HepG2 (cell line): ENCODE results near the gene HNRNPAB. TPM values are rescaled to one million over a fixed set of nuclear protein-coding genes. Genes with fewer than 3 reads are reported as not detected.

Experiments
- ATAC-seq: fragments of 200-7000 bp; cut with Tn5 transposase; 3 replicates; pipeline ENCODE4 v1.9.1; 2020; ENCODE audit warnings: mild to moderate bottlenecking, moderate library complexity
- BruUV-seq: library from RNA; stranded (reverse); fragments of 400-500 nt; replicated peaks from 2 replicates; lab custom pipeline; 2021; lab: Mats Ljungman, UMichigan
- CTCF ChIA-PET: fragments of 300-600 bp; formaldehyde crosslinking; extraction: SDS; loops from one replicate; lab custom pipeline; 2021; ENCODE audit warnings: low total read pairs, inconsistent platforms, low intra/inter-chr PET ratio; lab: Yijun Ruan, JAX
- POLR2A ChIA-PET: fragments of 350-600 bp; sonication (Branson Sonifier 250); formaldehyde crosslinking; loops from one replicate; lab custom pipeline; 2020; ENCODE audit warnings: antibody characterized with exemption, inconsistent platforms; lab: Yijun Ruan, JAX
- DNase-seq: peaks from one replicate; pipeline ENCODE4 v3.0.0-alpha.2; 2015; ENCODE audit warnings: low spot score
- FAIRE-seq: peaks from 3 replicates; lab custom pipeline; 2011; peaks lifted over from hg19 to GRCh38; lab: Jason Lieb, UNC
- H2AFZ ChIP-seq: one replicate; pipeline ENCODE4 v1.6.1; 2011; ENCODE audit warnings: low read length, inconsistent platforms
- H3K27ac ChIP-seq: fragments of 300-600 bp; 3 replicates; pipeline ENCODE4 v1.8.0; 2011; ENCODE audit warnings: mixed run types, mild to moderate bottlenecking, mixed read lengths, low read length, inconsistent platforms; ENCODE audit not compliant: insufficient read depth; ENCODE audit errors: extremely low read length
- H3K27me3 ChIP-seq, 2 experiments: fragments of 200-600 bp in 1 of 2; 2 replicates in 1 of 2; 3 replicates in 1 of 2; pipeline versions ENCODE4 v1.6.0 to v1.8.0; 2011; ENCODE audit warnings: low read length in 2 of 2, mild to moderate bottlenecking in 2 of 2, moderate library complexity in 2 of 2, inconsistent platforms in 1 of 2; ENCODE audit not compliant: insufficient read depth in 2 of 2, control insufficient read depth in 1 of 2
- H3K36me3 ChIP-seq, 2 experiments: fragments of 200-600 bp in 1 of 2; replicated peaks in 1 of 2; 2 replicates in 1 of 2; 3 replicates in 1 of 2; pipeline versions ENCODE4 v1.5.1 to v1.8.0; 2011; ENCODE audit warnings: low read length in 2 of 2, inconsistent platforms in 1 of 2; ENCODE audit not compliant: insufficient read depth in 2 of 2, control insufficient read depth in 1 of 2
- H3K4me1 ChIP-seq: 2 replicates; pipeline ENCODE4 v1.5.1; 2012; ENCODE audit warnings: low read length, inconsistent platforms; ENCODE audit not compliant: insufficient read depth
- H3K4me2 ChIP-seq: 2 replicates; pipeline ENCODE4 v1.6.0; 2011; ENCODE audit warnings: low read depth, low read length, inconsistent platforms
- H3K4me3 ChIP-seq, 3 experiments: fragments of 200-600 bp in 1 of 3; sonication (generic), shearing (Covaris generic) in 1 of 3; replicated peaks in 1 of 3; 2 replicates each; pipeline ENCODE4 v1.5.1; 2011 to 2016; ENCODE audit warnings: low read length in 3 of 3, inconsistent platforms in 2 of 3, low read depth in 2 of 3, mild to moderate bottlenecking in 2 of 3, control low read depth in 1 of 3, mixed read lengths in 1 of 3; ENCODE audit not compliant: insufficient read depth in 1 of 3
- H3K79me2 ChIP-seq: one replicate; pipeline ENCODE4 v1.6.1; 2011; ENCODE audit warnings: low read length, inconsistent platforms; ENCODE audit not compliant: insufficient read depth
- H3K9ac ChIP-seq: 2 replicates; pipeline ENCODE4 v1.6.0; 2011; ENCODE audit warnings: mild to moderate bottlenecking, low read depth, low read length, inconsistent platforms; ENCODE audit not compliant: insufficient read depth
- H3K9me3 ChIP-seq: 2 replicates; pipeline ENCODE4 v1.5.1; 2012; ENCODE audit warnings: mild to moderate bottlenecking, low read length
- H4K20me1 ChIP-seq: 2 replicates; pipeline ENCODE4 v1.6.0; 2011; ENCODE audit warnings: inconsistent platforms, mild to moderate bottlenecking, low read length, moderate library complexity; ENCODE audit not compliant: insufficient read depth
- AGO1 ChIP-seq: fragments of 200-400 bp; formaldehyde crosslinking; IDR thresholded peaks from 2 replicates; pipeline ENCODE4 v1.6.1; 2017; ENCODE audit warnings: mild to moderate bottlenecking, low read depth, low read length, moderate library complexity; ENCODE audit not compliant: poor library complexity, severe bottlenecking
- BCL6 ChIP-seq: IDR thresholded peaks from 2 replicates; pipeline ENCODE4 v1.6.1; 2016; ENCODE audit warnings: missing genetic modification reagents, missing compliant biosample characterization
- GFI1 ChIP-seq: sonication (generic); formaldehyde crosslinking; IDR thresholded peaks from 2 replicates; pipeline ENCODE4 v1.5.0; 2020; ENCODE audit warnings: missing genetic modification reagents, mild to moderate bottlenecking, borderline replicate concordance
- GMEB2 ChIP-seq: IDR thresholded peaks from 2 replicates; pipeline ENCODE4 v1.6.1; 2016; ENCODE audit warnings: missing biosample characterization, missing genetic modification reagents, low read depth
- HMG20A ChIP-seq: IDR thresholded peaks from 2 replicates; pipeline ENCODE4 v1.6.1; 2016; ENCODE audit warnings: borderline replicate concordance
- RELA ChIP-seq: sonication (generic); formaldehyde crosslinking; IDR thresholded peaks from 2 replicates; pipeline ENCODE4 v1.4.0; 2020; ENCODE audit warnings: missing genetic modification reagents
- SP140L ChIP-seq: sonication (generic); formaldehyde crosslinking; IDR thresholded peaks from 2 replicates; pipeline ENCODE4 v1.4.0; 2020; ENCODE audit warnings: missing genetic modification reagents, borderline replicate concordance
- SRY ChIP-seq: sonication (generic); formaldehyde crosslinking; IDR thresholded peaks from 2 replicates; pipeline ENCODE4 v1.8.0; 2022; ENCODE audit warnings: mild to moderate bottlenecking, missing genetic modification reagents
- ZNF441 ChIP-seq: sonication (generic); formaldehyde crosslinking; IDR thresholded peaks from 2 replicates; pipeline ENCODE4 v1.7.0; 2021; ENCODE audit warnings: missing genetic modification reagents, borderline replicate concordance
- ZNF558 ChIP-seq: sonication (generic); formaldehyde crosslinking; IDR thresholded peaks from 2 replicates; pipeline ENCODE4 v1.9.0; 2022; ENCODE audit warnings: mild to moderate bottlenecking, missing genetic modification reagents, borderline replicate concordance
- ZNF605 ChIP-seq: sonication (generic); formaldehyde crosslinking; IDR thresholded peaks from 2 replicates; pipeline ENCODE4 v1.8.0; 2022; ENCODE audit warnings: mild to moderate bottlenecking, missing genetic modification reagents
- ZNF75D ChIP-seq: sonication (generic); formaldehyde crosslinking; IDR thresholded peaks from 2 replicates; pipeline ENCODE4 v1.8.1; 2023; ENCODE audit warnings: missing genetic modification reagents, mild to moderate bottlenecking, borderline replicate concordance
- ZNF83 ChIP-seq: sonication (generic); formaldehyde crosslinking; IDR thresholded peaks from 2 replicates; pipeline ENCODE4 v1.4.0; 2020; ENCODE audit warnings: missing genetic modification reagents, mild to moderate bottlenecking, borderline replicate concordance
- ZSCAN30 ChIP-seq: sonication (generic); formaldehyde crosslinking; IDR thresholded peaks from 2 replicates; pipeline ENCODE4 v1.5.0; 2020; ENCODE audit warnings: mild to moderate bottlenecking, missing genetic modification reagents
- WGBS: methylation state at CpG from one replicate; pipeline ENCODE4 v1.1.6; 2017; ENCODE audit warnings: low lambda C conversion rate; 5-methylcytosine and 5-hydroxymethylcytosine counted together
- in situ Hi-C: cut with HindIII; loops from 2 replicates; pipeline ENCODE4 v1.10.0; 2017; ENCODE audit warnings: low pct_unique_long_range_greater_than_20kb; ENCODE audit not compliant: extremely low pct_ligation_motif_present
- intact Hi-C: fragments of 100-400 bp; cut with micrococcal nuclease; formaldehyde crosslinking; loops from one replicate; pipeline ENCODE4 v1.10.0; 2022; ENCODE audit not compliant: unreplicated experiment
- polyA plus RNA-seq, 8 experiments: library from polyadenylated mRNA; depleted of rRNA in 3 of 8; stranded (reverse) in 7 of 8; unstranded in 1 of 8; fragments of >200 nt; fragmentation: Illumina TruSeq in 4 of 8; extraction: Trizol in 4 of 8; gene quantifications; 2 replicates each; pipeline versions ENCODE4 v1.2.1 to v1.2.3, GENCODE V29; 2011 to 2016; ENCODE audit warnings: low read depth in 4 of 8, missing spikeins in 1 of 8, mixed read lengths in 1 of 8; ENCODE audit not compliant: insufficient read depth in 1 of 8
- total RNA-seq, 5 experiments: library from RNA; depleted of rRNA; stranded (reverse); fragments of >200 nt; fragmentation: Illumina TruSeq; extraction: Trizol; gene quantifications; 2 replicates each; pipeline ENCODE4 v1.2.3, GENCODE V29; 2016; ENCODE audit warnings: low read depth in 1 of 5
- TF ChIP-seq, protein P1 (sequence below): sonication (generic); formaldehyde crosslinking; IDR thresholded peaks from 2 replicates; pipeline ENCODE4 v1.4.0; 2020; ENCODE audit warnings: mild to moderate bottlenecking, missing genetic modification reagents
- TF ChIP-seq, protein P2 (sequence below): IDR thresholded peaks from 2 replicates; pipeline ENCODE4 v1.6.1; 2016; ENCODE audit warnings: low read depth, borderline replicate concordance

The HNRNPAB gene
- total and polyA plus RNA-seq, 2 of the 13 experiments (the other 11 are each of a cell fraction or from before 2014, with no cell fraction given) = 62.6 to 111 TPM

- Histone ChIP-seq H3K9ac (peak overlapping the region; percentile 95), H3K79me2 (peaks cover 35% of the 10 kb centered on the region), H2AFZ (no peak overlapping the region), H3K4me1 (peaks cover 39% of the 10 kb centered on the region), H3K27ac (peak overlapping the region; percentile 11), H3K9me3 (no peaks in the 10 kb centered on the region), H3K27me3 (peaks cover 0 to 7% of the 10 kb centered on the region in 2 experiments; a peak in 1 of 5 replicates), H3K4me2 (peak overlapping the region; percentile 94), H3K36me3 (peaks cover 9 to 27% of the 10 kb centered on the region in 2 experiments), H3K4me3 (peak overlapping the region; percentile 80 to 95 (median 90); a peak in 5 of 6 replicates), H4K20me1 (peaks cover 34% of the 10 kb centered on the region)
- TF ChIP-seq BCL6 (CRISPR knock-in tag) (no peak), SRY (CRISPR knock-in tag) (0 out of 2 replicates have a peak, but pooled peaks have one; percentile 1), ZNF441 (CRISPR knock-in tag) (no peak), RELA (CRISPR knock-in tag) (no peak), ZNF75D (CRISPR knock-in tag) (0 out of 2 replicates have a peak, but pooled peaks have one; percentile 55), HMG20A (0 out of 2 replicates have a peak, but pooled peaks have one; percentile 1), ZNF605 (CRISPR knock-in tag) (peak; percentile 36; the same call in 1 of the 2 replicates), GFI1 (CRISPR knock-in tag) (no peak), GMEB2 (CRISPR knock-in tag) (no peak), SP140L (CRISPR knock-in tag) (no peak), AGO1 (no peak), ZNF83 (CRISPR knock-in tag) (0 out of 2 replicates have a peak, but pooled peaks have one; percentile 12), ZSCAN30 (CRISPR knock-in tag) (0 out of 2 replicates have a peak, but pooled peaks have one; percentile 39), ZNF558 (CRISPR knock-in tag) (0 out of 2 replicates have a peak, but pooled peaks have one; percentile 1)
- TF ChIP-seq, protein P1, sequence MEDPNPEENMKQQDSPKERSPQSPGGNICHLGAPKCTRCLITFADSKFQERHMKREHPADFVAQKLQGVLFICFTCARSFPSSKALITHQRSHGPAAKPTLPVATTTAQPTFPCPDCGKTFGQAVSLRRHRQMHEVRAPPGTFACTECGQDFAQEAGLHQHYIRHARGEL (CRISPR knock-in tag) = no peak
- TF ChIP-seq, protein P2, sequence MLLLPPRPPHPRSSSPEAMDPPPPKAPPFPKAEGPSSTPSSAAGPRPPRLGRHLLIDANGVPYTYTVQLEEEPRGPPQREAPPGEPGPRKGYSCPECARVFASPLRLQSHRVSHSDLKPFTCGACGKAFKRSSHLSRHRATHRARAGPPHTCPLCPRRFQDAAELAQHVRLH (CRISPR knock-in tag) = no peak
- FAIRE-seq (no peak), ATAC-seq (peak; percentile 9), DNase-seq (no peak)
- in situ Hi-C loops (no loop called here), intact Hi-C loops (no loop called here)
- WGBS = 62% methylated on average over 17 of the region's 30 CpGs
- ChIA-PET CTCF (no interaction called here), POLR2A (interaction anchor here (1.0 to 1.5 kb wide), 11 partner anchors 8 to 656 kb away, joined by 4 to 15 read pairs (median 7); partner anchors contain the start of genes NHP2, PHYKPL and ZNF354B)
- TSS peak; percentile 55 for BruUV-seq
These were observed 607 bp upstream of the HNRNPAB start for GRCh38 chr5:178203670-178204181.
